Activated T-helper 1 cell treated with Interleukin-2 at 50 U/mL for 16 hours (primary cell): ENCODE results near the gene FLT3LG.
"Not testable (repeated sequence)": the region's sequence is repeated elsewhere in the genome, so short reads cannot be mapped to it uniquely, and the experiment has no call there.

Source experiments
- DNase-seq: peaks from one replicate; pipeline ENCODE4 v3.0.0-alpha.2; 2020; ENCODE audit warnings: low read depth

FLT3LG gene

DNA sequence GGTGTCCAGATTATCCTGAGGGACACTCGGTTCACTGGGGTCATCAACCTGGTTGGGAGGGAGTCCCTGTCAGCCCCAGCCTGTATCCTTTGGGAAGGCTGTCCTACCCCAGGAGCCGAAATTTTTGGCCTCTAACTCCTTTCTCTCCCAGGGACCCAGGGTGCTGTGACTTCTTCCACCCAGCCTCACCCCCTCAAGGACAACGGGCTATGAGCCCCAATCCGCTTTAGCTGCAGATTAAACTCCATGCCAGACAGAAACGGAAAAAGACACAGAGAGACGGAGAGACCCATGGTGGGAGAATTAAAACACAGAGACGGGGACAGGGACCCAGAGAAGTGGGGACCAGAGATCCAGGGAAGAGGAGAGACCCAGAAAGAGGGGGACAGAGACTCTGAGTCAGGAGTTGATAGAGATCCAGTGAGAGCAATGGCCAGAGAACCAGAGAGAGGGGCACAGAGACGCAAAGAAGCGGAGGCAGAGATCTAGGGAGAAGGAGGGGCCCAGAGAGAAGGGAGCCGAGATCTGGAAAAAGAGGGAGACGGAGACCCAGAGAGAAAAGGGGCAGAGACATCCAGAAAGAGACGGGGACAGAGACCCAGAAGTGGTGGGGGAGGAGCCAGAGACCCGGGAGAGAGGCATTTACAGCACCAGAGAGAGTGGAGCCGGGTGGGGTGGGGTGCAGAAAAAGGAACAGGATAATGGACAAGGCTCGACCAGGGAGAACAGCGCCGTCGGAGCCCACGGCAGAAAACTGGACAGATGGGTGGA is 33.4 kb upstream of the FLT3LG start:
- DNase-seq = no peak

DNA sequence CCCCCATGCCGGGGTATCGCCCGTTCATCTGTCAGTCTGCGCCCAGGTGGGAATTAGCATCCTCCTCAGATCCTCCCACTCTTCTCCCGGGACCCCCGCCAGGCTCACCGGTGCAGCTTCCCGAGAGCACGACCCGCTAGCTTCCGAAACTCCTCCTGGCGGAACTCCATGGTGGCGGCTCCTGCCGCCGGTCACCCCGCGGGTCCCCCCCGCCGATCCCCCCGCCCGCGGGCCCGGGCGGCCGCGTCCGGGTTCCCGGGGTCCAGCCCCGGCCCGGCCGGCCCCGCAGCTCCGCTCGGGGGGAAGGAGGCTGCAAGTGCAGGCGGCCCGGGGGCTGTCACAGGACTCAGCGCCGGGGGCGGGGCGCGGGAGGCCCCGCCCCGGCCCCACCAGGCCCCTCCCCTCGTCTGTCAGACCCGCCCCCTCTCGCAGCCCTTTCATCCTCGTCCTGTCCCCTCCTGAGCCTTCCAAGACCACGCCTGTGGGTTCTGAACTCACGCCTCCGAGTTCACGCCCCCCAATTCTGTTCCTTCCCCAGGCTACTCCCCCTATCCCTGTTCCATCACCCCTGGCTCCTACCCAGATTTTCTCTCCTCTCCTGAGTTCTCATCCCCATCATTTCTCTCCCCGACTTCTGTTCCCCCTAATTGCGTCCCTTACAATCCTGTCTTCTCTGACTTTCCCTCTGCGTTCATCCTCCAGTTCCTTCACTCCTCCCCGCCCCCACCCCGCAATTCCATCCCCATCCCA is 32.6 kb upstream of the FLT3LG start, which contains the start of gene SLC17A7:
TSS of gene SLC17A7 (minus strand) at position 318 of the 750 bp plus-strand sequence. CDS start at position 170, 148 bp downstream.
- DNase-seq = no peak

DNA sequence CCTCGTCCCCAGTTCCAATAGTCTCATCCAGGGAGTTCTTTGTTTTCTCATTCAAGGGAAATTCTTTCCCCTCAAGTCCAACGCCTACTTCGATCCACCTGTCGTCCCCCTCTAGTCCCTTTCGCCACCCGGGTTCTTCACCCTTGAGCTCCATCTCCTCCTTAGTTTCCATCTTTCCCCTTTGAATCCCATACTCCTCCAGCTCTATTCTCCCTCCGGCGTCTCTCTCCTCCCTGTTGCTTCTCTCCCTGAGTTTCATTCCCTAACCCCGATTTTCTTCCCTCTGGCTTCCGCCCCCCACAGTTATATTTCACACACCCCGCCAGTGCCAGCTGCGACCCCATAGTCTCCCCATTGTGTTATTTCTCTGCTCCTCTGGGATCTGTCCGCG is 32.1 kb upstream of the FLT3LG start:
- DNase-seq = no peak

DNA sequence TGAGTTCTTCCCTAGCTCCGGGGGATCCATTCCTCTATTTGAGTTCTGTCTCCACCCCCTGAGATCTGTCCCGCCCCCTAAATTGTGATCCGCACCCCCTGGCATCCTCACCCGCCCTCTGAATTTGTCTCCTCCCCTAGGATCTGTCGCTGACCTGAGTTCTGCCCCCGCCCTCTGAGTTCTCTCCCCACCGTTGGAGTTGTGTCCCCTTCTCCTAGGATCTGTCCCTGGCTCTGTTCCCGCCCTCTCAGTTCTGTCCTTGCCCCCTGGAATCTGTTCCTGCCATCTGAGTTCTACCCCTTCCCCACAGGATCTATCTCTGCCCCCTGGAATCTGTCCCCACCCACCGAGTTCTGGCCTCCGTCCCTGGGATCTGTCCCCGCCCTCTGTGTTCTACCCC is 31.7 kb upstream of the FLT3LG start:
- DNase-seq = no peak

DNA sequence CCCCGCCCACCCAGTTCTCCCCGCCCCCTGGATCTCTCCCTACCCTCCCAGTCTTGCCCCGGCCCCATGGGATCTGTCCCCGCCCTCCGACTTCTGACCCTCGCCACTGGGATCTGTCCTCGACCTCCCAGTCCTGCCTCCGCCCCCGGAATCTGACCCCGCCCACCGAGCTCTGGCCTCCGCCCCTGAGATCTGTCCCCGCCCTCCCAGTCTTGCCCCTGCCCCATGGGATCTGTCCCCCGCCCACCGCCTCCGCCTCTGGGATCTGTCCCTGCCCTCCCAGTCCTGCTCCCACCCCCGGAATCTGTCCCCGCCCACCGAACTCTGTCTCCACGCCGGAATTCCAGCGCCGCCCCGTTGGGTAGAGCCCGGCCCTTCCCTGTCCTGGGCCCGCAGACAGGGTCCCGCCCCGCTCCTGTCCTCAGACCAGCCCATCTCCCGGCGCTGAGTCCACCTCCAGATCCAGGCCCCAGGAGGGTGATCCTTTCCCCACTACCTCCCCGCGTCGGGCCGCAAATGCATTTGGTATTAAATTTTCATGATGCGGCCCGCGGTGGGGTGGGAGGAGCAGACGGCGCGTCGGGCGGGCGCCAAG is 31.1 kb upstream of the FLT3LG start:
- DNase-seq = no peak

DNA sequence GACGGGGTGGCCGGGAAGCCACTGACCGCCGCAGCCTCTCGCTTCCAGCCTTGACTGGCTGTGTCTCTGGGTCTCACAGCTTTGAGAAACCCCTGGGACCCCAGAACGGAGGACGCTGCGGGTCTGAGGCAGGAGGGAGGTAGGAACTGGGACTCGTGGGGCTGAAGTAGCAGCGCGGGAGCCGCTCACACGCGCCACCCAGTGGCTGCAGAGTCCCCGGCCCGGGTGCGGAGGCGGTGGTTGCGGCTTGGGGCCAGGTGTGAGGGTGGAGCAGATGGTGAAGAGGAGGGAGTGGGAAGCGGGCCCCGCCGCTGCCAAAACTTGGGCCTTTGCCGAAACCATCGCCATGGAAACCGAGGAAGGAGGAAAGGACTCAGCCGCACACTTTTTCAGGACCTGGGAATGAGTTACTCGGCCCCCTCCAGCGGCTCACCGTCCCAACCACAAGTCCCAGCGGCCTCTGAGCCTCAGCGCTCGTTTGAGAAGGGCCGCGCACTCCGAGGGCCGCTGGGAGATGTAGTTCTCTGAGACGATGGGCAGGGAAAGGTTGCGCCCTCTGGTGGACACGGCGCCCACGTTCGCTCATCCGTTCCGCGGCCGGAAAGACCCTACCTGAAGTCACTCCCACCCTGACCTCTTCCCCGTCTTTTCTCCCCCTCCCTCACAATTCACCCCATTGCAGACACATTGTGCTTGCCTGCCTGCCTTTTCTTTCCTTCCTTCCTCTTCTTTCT is 30.5 kb upstream of the FLT3LG start:
- DNase-seq = peak; percentile 86

DNA sequence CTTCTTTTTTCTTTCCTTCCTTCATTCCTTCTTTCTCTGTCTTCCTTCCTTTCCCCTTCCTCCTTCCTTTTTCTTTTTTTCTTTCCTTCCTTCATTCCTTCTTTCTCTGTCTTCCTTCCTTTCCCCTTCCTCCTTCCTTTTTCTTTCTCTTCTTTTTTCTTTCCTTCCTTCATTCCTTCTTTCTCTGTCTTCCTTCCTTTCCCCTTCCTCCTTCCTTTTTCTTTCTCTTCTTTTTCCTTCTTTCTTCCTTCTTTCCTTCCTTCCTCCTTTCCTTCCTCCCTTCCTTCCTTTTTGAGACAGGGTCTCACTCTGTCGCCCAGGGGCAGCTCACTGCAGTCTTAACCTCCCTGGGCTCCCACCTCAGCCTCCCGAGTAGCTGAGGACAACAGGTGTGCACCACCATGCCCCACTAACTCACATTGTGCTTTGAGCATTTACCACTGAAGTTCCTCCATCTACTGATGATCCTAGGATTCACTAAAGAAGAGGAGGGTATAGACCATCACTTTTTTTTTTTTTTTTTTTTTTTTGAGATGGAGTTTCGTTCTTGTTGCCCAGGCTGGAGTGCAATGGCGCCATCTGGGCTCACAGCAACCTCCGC is 29.8 kb upstream of the FLT3LG start:
- not testable (repeated sequence) for DNase-seq

DNA sequence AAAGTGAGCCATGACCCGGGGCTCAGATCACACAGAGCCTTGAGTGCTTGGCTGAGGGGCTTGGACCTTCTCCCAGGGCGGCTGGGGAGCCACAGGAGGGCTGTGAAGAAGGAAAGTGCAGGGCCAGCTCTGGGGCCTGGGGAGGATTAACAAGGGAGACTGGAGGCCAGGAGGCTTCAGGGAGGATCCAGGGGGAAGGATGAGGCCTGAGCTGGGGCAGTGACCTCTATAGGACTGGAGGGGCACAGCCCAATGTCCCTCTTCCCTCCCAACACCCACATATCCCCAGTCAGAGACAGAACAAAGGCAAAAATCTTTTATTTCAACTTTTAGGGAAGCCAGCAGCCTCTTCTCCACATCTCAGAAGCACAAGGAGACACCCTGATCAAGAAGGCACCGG is 28.0 kb upstream of the FLT3LG start:
- no peak for DNase-seq

DNA sequence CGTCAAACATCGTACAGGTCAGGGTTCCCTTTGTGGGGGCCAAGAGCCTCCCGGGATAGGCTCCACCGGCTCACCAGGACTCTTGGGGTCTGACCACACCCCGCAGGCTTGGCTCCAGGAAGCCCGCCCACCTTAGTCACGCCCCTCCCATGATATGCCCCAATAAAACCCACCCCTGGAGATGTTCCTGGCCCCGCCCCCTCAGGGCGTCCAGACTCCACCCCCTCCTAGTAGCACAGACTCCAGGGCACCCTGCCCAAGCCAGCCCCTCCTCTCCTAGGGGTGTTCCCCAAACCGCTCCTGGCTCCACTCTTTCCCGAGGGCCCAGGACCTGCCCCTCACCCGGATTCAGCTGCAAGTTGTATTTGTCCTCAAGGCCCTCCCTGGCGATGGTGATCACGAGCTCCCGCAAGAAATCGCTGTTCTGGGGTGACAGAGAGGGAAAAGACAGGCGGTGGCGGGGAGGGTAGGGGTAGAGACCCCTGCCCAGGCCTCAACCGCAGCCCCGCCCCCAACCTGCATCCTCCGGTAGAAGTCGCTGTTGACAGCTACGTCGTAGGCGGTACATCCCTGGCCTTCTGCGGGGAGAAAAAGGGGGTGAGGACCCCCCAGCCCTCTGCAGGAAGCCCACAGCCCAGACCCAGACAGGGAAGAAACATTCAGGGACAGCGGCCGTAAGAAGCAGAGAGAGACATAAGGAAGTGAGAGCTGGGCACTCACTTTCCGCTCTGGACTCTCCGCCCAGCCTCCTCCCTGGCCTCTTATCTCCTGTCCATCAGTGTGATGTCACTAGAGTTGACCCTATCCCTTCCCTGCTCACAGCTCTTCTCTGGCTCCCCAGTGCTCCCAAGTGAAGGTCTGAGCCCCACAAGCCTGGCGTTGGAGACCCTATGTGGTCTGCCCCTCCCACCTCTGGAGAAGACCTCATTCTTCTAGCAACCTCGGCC is 26.3 kb upstream of the FLT3LG start:
- DNase-seq = no peak

DNA sequence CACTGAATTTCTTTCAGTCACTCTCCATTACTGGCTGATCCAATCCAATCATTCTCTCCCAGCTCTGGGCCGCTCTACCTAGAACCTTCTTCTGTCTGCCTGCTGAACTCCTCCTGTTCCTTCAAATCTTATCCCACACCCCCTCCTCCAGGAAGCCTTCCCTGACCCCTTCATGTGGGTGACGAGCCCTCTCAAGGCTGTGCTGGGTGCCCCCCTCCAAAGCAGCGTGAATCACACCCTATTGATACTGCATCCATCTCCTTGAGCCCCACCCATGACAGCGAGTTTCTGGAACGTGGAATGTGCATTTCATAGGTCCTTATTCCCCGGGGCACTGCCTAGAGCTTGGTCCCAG is 25.6 kb upstream of the FLT3LG start:
- DNase-seq = no peak

DNA sequence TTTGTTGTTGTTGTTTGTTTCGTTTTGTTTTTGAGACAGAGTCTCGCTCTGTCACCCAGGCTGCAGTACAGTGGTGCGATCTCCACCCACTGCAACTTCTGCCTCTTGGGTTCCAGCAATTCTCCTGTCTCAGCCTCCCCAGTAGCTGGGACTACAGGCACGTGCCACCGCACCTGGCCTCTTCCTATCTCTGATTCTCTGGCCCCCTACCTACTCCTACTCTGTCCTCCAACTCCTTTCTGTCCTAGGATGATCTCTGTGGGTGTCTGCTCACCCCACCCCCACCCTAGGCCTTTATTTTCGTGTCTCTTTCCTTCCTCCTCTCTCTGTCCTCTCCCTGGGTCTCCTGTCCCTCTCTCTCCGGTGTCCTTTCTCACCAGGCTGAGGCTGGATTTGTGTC is 23.6 kb upstream of the FLT3LG start:
- no peak for DNase-seq

DNA sequence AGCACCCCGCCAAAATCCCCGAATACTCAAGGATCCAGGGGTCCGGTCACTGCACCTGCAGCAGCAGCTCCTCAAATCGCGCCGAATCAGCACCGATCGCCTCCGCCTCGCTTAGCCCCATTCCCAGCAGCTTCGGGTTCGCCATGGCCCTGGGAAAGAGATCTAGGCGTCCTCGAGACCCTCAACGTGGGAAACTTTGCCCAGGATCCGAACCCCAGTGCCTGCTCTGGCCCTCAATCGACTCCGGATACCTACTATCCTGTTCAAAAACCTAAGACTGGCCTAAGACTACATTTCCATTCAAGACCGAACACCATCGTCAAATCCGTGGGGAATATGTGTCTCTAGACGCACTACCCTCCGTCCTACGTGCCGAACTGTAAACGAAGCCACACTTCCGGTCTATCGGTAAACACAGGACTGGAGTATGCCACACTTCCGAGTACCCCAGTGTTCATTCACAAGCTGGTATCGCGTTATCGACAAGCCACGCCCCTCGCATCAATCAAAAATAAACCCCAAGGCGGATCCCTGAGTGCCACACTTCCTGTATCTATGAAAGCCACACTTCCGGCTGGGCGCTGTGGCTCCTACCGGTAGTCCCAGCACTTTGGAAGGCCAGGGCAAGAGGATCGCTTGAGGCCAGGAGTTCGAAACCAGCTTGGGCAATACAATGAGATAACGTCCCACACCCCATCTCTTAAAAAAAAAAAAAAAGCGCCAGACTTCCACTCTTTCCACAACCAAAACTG is 22.4 kb upstream of the FLT3LG start, which contains the start of gene PIH1D1:
TSS of gene PIH1D1 (minus strand) at position 385 of the 752 bp plus-strand sequence. CDS start at position 145, 240 bp downstream.
- peak; percentile 88 for DNase-seq

DNA sequence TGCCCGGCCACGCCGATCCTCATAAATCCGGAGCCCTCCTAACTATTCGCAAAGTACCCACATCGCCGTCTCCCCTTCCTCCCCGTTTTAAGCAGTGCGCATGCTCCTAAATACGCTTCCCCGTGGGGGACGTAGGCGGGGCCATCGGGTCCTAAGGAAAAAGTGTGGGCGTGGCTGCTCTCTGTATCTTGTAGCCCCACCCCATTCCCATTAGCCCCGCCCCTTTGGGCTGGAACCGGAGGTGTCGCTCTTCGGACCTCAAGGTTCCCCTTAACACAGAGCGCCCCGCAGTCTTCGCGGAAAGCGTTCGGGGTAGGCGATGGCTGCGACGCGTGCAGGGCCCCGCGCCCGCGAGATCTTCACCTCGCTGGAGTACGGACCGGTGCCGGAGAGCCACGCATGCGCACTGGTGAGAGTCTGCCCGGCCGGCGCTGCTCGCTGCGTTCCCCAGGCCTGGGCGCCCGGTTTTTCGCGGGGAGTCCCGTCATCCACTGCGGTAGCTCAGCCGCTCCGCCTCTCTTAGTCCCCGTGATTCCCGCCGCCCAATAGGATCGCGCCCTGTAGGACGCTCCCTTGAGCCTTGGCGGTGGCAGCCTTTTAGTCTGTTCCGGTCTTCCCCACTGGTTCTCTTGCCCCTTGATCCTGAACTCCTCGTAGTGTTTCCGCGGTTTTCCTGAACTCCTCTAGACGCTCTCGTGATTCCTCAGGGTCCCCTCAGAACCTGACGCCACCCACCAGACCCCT is 20.8 kb upstream of the FLT3LG start, which contains the start of gene ALDH16A1:
TSS of gene ALDH16A1 (plus strand) at position 213 of the 744 bp plus-strand sequence. CDS start at position 320, 107 bp downstream.
- peak; percentile 96 for DNase-seq

DNA sequence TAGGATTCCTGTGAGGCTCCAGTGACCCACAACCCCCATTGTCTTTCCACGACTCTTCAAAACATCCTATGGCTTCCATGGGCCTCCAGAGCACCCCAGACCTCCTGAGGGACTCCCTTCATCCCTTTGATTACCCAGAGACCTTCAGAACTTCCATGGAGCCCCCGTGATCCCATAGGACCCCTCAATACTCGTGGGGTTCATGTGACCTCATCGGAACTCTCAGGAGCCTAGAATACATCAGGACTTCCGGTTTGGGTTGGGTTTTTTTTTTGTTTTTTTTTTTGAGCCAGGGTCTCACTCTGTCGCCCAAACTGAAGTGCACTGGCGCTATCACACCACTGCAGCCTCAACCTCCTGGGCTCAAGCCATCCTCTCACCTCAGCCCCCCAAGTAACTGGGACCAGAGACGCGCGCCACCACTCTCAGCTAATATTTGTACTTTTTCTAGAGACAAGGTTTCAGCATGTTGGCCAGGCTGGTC is 20.2 kb upstream of the FLT3LG start:
- DNase-seq = no peak

DNA sequence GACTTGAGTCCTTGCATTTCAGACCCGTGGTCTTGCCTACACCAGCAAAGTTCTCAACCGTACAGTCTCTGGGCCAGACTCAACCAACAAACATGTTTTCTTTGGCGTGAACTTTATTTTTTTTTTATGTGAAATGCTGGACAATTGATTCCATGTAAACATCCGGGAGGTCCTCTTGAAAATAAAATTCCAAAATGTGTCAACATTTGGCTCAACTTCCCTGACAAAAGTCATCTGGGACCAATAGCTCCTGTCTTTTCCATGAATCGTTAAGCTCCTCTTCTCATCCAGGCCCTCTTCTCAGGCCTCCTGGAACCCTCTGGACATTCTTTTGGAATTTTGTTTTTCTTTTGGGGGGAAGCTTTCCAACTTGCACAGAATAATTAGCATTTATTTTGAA is 18.2 kb upstream of the FLT3LG start:
- no peak for DNase-seq

DNA sequence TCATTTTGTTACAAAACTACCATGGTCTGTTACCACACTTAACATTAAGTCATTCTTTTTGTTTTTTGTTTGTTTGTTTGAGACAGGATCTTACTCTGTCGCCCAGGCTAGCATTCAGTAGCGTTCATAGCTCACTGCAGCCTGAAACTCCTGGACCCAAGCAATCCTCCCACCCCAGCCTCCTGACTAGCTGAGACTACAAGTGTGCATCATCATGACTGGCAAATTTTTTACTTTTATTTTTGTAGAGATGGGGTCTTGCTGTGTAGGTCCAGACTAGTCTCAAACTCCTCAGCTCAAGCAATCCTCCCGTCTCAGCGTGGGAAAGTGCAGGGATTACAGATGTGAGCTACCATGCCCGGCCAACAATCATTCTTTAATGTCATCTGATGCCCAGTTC is 17.7 kb upstream of the FLT3LG start:
- no peak for DNase-seq

DNA sequence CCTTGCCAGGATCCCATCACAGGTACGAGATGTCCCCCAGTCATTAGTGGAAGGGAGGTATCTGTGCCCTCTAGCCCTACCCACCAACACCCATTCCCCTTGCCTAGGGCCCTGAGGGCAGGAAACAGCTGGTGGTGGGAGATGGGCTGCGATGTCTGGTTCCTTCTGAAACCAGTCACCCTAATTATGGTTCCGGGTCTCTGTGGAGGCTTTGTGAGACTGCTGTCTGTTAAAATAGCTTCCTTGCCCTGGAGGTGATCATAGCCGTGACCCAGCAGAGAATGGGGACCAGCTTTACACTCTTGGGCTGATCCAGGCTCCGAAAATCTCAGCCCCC is 15.5 kb upstream of the FLT3LG start:
- no peak for DNase-seq

DNA sequence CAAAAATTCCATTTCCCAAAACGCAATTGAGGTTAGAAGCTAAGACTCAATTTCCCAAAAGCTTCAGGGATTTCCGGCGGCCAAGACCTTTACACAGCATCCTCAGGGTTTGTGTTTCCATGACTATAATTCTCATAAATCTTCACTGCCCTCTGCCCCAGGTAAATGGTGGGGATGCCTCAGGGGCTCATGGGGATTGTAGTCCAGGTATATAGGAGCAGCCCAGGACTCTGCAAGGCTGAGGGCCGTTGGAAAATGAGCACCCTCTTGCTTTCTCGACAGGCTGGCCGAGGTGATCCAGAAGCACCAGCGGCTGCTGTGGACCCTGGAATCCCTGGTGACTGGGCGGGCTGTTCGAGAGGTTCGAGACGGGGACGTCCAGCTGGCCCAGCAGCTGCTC is 14.6 kb upstream of the FLT3LG start:
- DNase-seq = no peak

DNA sequence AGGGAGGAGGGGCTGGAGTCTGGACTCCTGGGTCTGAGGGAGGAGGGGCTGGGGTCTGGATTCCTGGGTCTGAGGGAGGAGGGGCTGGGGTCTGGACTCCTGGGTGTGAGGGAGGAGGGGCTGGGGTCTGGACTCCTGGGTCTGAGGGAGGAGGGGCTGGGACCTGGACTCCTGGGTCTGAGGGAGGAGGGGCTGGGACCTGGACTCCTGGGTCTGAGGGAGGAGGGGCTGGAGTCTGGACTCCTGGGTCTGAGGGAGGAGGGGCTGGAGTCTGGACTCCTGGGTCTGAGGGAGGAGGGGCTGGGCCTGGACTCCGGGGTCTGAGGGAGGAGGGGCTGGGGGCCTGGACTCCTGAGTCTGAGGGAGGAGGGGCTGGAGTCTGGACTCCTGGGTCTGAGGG is 12.9 kb upstream of the FLT3LG start:
- DNase-seq = not testable (repeated sequence)
